Measurements from ENCODE around the gene PTH.

Gene PTH

DNA sequence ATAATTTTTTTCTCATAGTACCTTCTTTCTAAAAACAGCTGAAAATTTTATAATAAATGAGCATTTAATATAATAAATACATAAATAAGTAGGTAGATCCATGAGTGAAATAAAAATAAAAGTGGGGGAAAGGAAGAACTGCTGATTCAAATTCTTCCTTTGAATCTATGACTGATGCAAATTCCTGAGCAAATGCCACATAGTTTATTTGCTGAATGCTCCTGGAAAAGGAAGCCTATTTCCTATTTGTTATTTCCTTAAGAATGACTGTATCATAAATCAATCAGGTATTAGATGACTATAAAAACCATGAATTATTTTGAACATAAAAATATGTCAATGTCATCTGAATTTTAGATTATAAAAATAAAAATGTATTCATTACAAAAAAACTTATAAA is 49.4 kb downstream of the PTH start:
- DNase-seq, result no peak

DNA sequence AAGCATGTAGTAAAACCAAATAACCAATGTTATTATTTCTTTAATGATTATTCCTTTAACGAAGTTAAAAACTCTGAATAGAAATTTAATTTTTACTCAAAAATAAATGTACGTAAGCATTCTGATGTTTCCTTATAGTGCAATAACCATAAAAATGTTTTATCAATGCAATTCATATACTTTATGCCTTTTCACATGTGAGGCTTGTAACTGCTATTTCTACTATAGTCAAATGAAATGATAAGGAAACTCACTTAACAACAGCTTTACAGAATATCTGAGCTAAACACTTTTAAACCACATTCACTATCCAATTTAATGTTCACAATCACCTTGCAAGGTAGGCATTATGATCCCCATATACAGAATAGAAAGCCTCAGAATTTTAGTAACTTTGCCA is 50.2 kb downstream of the PTH start:
- no peak for DNase-seq

All from activated CD4-positive, alpha-beta T cell treated with anti-CD3 and anti-CD28 coated beads for 4 hours (primary cell).